HG03342 (cell line): ENCODE data around the gene MAMDC2.

ENCODE experiments used
- ATAC-seq: cut with Tn5 transposase; IDR thresholded peaks from one replicate; pipeline ENCODE4 v1.9.1; 2021; ENCODE audit warnings: mild to moderate bottlenecking, moderate library complexity; ENCODE audit not compliant: unreplicated experiment

MAMDC2 gene

GRCh38 chr9:70060883-70061507 is 17.3 kb downstream of the MAMDC2 start:
- ATAC-seq = peak; percentile 99

DNA sequence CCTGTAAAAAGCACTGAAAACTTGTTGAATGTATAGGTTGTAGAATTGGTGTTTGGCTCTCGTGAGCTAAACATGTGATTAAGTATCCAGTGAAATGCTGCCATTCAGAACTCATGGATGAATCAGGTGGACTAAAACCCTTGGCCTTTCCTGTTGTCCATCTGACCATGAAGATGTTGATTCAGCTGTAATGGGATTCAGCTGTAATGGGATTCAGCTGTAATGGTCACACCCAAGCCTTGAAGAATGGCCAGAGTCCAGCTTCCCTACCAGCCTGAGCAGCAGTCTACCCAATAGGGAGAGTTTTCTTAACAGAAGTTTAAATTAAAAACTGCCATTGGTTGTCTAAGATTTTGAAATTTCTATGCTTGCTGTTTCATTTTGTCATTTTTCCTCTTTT is 18.1 kb downstream of the MAMDC2 start:
- no peak for ATAC-seq

- no peak for ATAC-seq
These were observed 20.8 kb downstream of the MAMDC2 start for GRCh38 chr9:70064496-70064895.

DNA sequence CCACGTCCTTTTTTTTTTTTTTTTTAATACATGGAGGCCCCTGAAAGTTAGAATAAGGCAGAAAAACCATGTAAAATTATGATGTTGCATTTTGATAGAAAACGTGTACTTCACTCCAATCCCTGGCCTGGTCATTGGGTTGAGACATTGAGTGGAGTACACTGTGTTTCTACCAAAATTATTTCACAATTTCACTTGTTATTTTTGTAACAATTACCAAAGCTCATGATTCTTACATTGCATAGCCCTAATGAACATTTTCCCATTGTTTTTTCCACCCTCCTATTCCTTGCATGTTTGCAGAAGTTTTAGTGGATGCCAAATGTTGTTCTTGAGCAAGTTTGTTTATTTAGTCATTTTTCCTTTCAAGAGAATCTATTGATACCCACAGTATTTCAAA is 21.9 kb downstream of the MAMDC2 start:
- ATAC-seq = no peak

- ATAC-seq = no peak
These were observed 22.8 kb downstream of the MAMDC2 start for GRCh38 chr9:70066418-70066817.

GRCh38 chr9:70066874-70067273 is 23.2 kb downstream of the MAMDC2 start:
- ATAC-seq = no peak

- ATAC-seq = no peak
These were observed 26.1 kb downstream of the MAMDC2 start for GRCh38 chr9:70069704-70070103.

DNA sequence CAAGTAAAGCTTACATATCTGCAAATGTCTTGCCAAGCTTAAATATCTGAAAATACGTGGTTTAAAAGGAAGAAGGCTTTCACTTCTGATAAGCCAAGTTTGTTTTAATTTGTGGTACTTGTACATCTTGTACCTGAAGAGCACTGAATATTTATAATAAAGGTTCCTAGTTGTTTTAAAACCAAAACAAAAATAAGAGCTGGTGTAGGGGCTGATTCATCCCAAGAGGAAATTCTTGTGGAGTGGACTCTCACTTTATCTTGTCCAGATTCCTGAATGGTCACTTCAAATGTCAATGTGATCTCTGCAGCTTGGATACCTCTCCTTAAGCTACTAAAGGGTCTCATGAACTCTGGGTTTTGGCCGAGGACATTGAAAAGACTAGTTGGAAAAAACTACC is 29.5 kb downstream of the MAMDC2 start:
- no peak for ATAC-seq

- ATAC-seq = no peak
These were observed 30.1 kb downstream of the MAMDC2 start for GRCh38 chr9:70073756-70074155.

DNA sequence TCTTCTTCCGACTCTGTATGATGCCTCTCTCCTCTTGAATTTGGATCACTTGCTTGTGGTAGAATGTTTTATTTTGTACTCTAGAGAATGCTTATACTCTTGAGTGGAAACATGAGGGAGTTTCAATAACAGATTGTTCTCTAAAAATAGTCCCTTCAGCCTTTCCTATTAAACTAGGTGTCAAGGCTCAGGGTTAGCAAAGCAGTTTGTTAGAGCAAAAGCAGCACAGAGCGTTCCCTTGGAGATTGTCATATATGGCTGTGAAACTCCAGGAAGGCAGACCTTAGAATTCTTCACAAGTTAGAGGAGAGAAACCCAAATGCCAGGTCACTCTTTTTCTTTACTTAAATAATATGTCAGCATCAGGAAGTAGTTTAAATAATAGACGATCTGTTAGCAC is 33.0 kb downstream of the MAMDC2 start:
- ATAC-seq = no peak

- ATAC-seq = no peak
These were observed 35.9 kb downstream of the MAMDC2 start for GRCh38 chr9:70079417-70080037.

GRCh38 chr9:70080481-70081119 is 37.0 kb downstream of the MAMDC2 start:
- ATAC-seq = no peak

GRCh38 chr9:70081120-70081495 is 37.5 kb downstream of the MAMDC2 start:
- ATAC-seq = no peak

DNA sequence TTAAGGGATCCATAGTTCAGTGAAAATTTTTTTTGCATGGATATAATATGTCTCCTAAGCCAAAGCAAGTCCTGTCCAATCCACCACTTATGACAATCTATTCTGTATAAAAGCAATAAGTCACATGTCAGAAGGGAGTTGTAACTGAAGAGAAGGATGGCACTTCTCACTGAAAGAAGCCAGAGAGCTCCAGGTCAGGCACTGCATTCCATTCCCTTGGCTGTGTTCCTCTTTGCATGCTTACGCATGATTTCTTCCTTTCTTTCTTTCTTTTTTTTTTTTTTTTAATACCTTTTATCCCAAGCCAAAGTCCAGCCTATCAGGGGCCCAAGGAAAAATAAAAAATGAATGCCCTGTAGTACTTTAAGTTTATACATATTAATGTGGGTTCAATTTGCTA is 39.8 kb downstream of the MAMDC2 start:
- no peak for ATAC-seq

GRCh38 chr9:70085241-70085640 is 41.6 kb downstream of the MAMDC2 start:
- no peak for ATAC-seq

DNA sequence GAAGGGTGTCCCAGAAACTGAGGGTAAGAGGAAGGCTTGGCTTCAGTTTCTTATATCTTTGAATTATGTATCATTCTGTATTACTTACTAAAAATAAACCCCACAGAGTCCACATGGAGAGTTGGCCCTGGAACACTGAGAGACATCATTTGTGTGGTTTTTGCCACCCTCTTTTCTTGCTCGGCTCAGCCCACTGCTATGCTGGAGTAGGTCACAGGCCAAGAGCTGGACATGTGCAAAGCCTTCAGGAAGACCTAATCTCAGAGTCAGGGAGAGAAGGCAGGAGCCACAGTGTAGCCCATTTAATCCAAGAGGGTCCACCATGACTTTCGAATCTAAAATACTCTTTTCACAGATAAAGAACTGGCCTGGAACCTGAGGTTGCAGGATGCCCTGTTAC is 47.5 kb downstream of the MAMDC2 start:
- ATAC-seq = no peak

- ATAC-seq = no peak
These were observed 47.9 kb downstream of the MAMDC2 start for GRCh38 chr9:70091572-70091971.

- no peak for ATAC-seq
These were observed 48.5 kb downstream of the MAMDC2 start for GRCh38 chr9:70092190-70092589.

DNA sequence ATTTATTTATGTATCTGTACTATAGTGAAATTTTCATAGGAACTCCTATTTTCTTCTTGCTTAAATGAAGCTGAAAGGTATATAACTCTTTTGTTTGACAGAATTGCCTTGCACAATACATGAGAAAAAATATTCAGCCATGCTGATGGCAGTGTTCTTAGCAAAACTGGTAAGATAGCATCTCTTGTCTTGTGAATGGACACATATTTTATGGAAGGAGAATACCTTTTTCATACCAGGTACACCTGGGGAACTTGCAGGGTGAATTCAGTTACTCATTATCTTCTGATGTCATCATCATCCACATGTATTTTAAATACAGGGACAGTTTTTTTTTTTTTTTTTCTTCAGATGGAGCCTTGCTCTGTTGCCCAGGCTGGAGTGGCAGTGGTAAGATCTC is 49.4 kb downstream of the MAMDC2 start:
- no peak for ATAC-seq

DNA sequence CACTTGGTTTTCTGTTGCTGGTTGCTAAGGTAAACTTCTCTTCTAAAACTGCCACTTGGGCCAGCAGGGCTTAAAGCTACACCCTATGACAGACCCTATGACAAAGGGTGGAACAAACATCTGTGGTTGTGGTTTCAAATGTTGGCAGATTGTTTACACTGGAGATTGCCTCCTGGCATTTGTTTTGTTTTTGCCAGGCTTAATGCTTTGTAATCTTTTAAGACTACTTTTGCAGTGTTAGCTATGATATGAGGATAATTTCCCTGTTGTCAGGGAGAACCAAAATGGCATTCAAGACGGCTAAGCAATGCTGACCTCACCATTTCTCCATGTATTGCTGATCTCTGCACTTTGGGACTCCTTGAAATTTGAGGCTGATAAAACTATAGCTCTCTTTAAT is 50.3 kb downstream of the MAMDC2 start:
- ATAC-seq = no peak

- ATAC-seq = no peak
These were observed 51.1 kb downstream of the MAMDC2 start for GRCh38 chr9:70094747-70095146.

DNA sequence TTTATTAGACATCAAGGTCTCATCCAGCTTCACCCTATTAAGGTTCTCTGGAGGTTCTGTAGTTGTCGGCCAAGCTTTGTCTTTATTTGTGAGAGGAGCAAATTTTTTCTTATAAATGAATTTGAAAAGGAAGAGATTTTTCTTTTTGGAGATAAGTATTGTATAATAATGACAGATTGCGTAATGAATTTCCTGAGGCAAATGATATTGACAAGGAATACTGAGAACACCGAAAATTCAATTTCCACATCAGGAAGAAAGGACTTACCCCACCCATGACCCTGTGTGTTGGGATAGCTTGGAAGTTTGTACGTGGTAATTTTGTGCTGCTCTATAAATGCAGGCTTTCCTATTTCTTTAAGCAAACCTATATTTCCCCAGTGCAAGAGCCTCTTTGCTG is 53.5 kb downstream of the MAMDC2 start:
- no peak for ATAC-seq

- ATAC-seq = no peak
These were observed 56.7 kb downstream of the MAMDC2 start for GRCh38 chr9:70100362-70100761.
